AG04449 (cell line): ENCODE measurements around the gene SLC2A11.

ENCODE experiments used
- CTCF ChIA-PET: fragments of 350-600 bp; formaldehyde crosslinking; extraction: SDS; loops from one replicate; lab custom pipeline; 2021; ENCODE audit warnings: antibody characterized with exemption; lab: Yijun Ruan, JAX
- POLR2A ChIA-PET: fragments of 400-600, 350-600 bp; formaldehyde crosslinking; extraction: SDS; loops from one replicate; lab custom pipeline; 2020; ENCODE audit warnings: antibody characterized with exemption, inconsistent platforms; lab: Yijun Ruan, JAX
- DNase-seq: peaks from one replicate; pipeline ENCODE4 v3.0.0-alpha.2; 2010; ENCODE audit warnings: low read depth, low spot score
- H3K4me3 ChIP-seq: 2 replicates; pipeline ENCODE4 v1.5.1; 2011; ENCODE audit warnings: low read depth, mild to moderate bottlenecking, control low read depth, low read length
- CTCF ChIP-seq: IDR thresholded peaks from one replicate; pipeline ENCODE4 v1.5.1; 2011; ENCODE audit warnings: mild to moderate bottlenecking, moderate library complexity, low read length, control low read depth, inconsistent platforms; ENCODE audit not compliant: insufficient read depth; ENCODE audit errors: missing control alignments

SLC2A11 gene

DNA sequence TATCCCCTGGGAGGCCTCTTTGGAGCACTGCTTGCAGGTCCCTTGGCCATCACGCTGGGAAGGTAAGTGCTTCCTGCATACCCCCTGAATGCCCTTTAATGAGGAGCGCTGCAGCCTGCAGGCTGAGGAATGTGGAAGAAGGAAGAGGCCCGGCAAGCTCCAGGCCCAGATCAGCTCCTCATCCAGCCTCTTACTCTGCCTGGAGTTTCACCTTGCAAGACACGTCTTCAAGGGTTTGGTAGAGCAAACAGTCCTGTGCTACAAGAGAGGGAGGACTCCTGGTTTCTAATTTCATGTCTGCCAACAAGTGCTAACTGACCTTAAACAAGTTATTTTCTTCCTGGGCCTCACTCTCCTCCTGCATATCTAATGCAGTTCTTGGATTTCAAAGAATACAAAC lies 10.9 kb downstream of the SLC2A11 start:
- ChIA-PET POLR2A (no interaction called here), CTCF (interaction anchor here (0.6 to 1.7 kb wide), 4 partner anchors 9 to 16 kb away, joined by 3 to 4 read pairs (median 4); no protein-coding TSS in a partner anchor)
- TF ChIP-seq CTCF: no peak
- no peak overlapping the region for H3K4me3 ChIP-seq
- DNase-seq: no peak

DNA sequence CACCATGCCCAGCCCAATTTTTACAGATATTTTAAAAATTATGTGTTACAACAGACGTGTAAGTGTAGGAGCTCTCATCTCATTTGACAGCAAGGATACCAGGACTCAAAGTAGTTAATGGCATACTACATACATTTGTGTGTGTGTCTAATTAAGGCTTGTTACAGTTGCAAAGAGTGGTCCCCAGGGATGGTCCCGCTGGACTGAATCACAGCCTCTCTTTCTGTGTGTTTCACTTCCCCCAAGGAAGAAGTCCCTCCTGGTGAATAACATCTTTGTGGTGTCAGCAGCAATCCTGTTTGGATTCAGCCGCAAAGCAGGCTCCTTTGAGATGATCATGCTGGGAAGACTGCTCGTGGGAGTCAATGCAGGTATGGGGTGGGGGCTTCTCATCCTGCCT lies 17.2 kb downstream of the SLC2A11 start:
- POLR2A ChIA-PET: no interaction called here
- TF ChIP-seq CTCF: no peak
- no peak for DNase-seq
- CTCF ChIA-PET: interaction anchor here (1.1 to 3.7 kb wide), 4 partner anchors 8 to 25 kb away, joined by 3 to 20 read pairs (median 8); partner anchors contain the start of gene MIF
- H3K4me3 ChIP-seq: no peak overlapping the region

DNA sequence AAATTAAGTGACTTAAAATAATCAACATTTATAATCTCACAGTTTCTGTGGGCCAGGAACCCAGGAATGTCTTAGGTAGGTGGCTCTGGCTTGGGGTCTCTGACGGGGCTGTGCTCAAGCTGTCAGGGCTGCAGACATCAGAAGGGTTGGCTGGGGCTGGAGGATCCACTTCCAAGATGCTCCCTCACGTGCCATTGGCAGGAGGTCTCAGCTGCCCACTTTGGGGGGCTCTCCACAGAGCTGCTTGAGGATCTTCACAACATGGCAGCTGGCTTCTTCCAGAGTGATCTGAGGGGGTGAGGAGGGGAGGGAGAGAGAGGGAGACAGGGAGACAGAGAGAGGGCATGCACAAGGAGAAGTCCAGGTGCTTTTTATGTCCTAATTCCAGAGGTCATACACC lies 18.1 kb downstream of the SLC2A11 start:
- no peak overlapping the region for H3K4me3 ChIP-seq
- DNase-seq: no peak
- POLR2A ChIA-PET: no interaction called here
- CTCF ChIA-PET: interaction anchor here (1.1 to 1.2 kb wide), 2 partner anchors 18 to 26 kb away, joined by 3 to 12 read pairs; partner anchors contain the start of gene MIF
- TF ChIP-seq CTCF: no peak

DNA sequence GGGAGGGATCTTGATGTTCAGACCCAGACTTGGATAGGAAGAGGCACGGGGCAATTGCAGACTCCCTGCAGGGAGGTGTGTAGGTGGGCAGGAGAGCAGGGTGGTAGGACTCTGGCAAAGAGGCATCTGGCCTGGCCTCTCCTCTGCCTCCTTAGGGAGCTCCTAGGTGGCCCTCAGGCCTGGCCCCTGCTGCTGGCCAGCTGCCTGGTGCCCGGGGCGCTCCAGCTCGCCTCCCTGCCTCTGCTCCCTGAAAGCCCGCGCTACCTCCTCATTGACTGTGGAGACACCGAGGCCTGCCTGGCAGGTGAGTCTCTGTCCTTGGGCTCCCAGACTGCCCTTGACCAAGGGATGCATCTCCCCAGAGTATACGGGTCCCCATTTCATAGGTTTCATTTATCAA lies 19.9 kb downstream of the SLC2A11 start:
- no peak for TF ChIP-seq CTCF
- H3K4me3 ChIP-seq: no peak overlapping the region
- no peak for DNase-seq
- ChIA-PET CTCF (interaction anchor here (0.6 kb wide), 1 partner anchor 16 kb away, joined by 3 read pairs; the partner anchor contains the start of gene MIF), POLR2A (no interaction called here)

GRCh38 chr22:23878219-23878618 lies 20.5 kb downstream of the SLC2A11 start:
- no peak for DNase-seq
- POLR2A ChIA-PET: no interaction called here
- H3K4me3 ChIP-seq: no peak overlapping the region
- CTCF ChIA-PET: interaction anchor here (0.6 to 1.6 kb wide), 2 partner anchors 15 to 28 kb away, joined by 3 to 6 read pairs; partner anchors contain the start of gene MIF
- TF ChIP-seq CTCF: no peak

GRCh38 chr22:23882370-23882769 lies 24.7 kb downstream of the SLC2A11 start:
- H3K4me3 ChIP-seq: no peak overlapping the region
- no peak for DNase-seq
- no peak for TF ChIP-seq CTCF
- ChIA-PET CTCF (interaction anchor here (0.8 to 1.4 kb wide), 2 partner anchors 8 to 11 kb away, joined by 3 to 4 read pairs; no protein-coding TSS in a partner anchor), POLR2A (no interaction called here)
